ENCODE data around the gene FNDC3B.

DNA sequence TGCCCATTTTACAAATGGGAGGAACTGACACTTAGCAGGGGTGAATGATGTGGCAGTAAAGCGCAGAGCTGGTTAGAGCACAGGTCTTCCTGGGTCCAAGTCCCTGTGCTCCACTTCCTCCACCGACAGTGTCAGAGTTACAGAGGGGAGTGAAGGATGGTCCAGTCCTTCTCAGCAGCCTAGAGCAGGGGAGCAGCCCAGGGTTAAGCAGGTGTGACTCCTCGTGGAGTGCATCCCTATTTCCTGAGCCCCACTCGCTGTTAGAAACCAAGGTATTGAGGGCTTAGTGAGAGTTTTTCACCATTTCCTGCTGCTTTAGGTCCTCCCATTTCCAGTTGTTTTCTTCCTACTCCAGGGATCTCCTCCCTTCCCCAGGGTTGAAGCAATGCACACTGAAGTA is 333.5 kb downstream of the FNDC3B start:
- TF ChIP-seq, protein P1, sequence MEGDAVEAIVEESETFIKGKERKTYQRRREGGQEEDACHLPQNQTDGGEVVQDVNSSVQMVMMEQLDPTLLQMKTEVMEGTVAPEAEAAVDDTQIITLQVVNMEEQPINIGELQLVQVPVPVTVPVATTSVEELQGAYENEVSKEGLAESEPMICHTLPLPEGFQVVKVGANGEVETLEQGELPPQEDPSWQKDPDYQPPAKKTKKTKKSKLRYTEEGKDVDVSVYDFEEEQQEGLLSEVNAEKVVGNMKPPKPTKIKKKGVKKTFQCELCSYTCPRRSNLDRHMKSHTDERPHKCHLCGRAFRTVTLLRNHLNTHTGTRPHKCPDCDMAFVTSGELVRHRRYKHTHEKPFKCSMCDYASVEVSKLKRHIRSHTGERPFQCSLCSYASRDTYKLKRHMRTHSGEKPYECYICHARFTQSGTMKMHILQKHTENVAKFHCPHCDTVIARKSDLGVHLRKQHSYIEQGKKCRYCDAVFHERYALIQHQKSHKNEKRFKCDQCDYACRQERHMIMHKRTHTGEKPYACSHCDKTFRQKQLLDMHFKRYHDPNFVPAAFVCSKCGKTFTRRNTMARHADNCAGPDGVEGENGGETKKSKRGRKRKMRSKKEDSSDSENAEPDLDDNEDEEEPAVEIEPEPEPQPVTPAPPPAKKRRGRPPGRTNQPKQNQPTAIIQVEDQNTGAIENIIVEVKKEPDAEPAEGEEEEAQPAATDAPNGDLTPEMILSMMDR (IDR thresholded peaks at IDR 0.05; ENCODE audit: low read length): no peak
- no peak for TF ChIP-seq EZH2 (IDR thresholded peaks at IDR 0.05; ENCODE audit: borderline replicate concordance, low read length)

All from OCI-LY1 (cell line).